HG03571 (cell line): ENCODE data around the gene FOXR1.

Experiments
- ATAC-seq: cut with Tn5 transposase; IDR thresholded peaks from one replicate; pipeline ENCODE4 v1.9.1; 2021; ENCODE audit not compliant: unreplicated experiment

FOXR1 gene, protein sequence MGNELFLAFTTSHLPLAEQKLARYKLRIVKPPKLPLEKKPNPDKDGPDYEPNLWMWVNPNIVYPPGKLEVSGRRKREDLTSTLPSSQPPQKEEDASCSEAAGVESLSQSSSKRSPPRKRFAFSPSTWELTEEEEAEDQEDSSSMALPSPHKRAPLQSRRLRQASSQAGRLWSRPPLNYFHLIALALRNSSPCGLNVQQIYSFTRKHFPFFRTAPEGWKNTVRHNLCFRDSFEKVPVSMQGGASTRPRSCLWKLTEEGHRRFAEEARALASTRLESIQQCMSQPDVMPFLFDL

DNA sequence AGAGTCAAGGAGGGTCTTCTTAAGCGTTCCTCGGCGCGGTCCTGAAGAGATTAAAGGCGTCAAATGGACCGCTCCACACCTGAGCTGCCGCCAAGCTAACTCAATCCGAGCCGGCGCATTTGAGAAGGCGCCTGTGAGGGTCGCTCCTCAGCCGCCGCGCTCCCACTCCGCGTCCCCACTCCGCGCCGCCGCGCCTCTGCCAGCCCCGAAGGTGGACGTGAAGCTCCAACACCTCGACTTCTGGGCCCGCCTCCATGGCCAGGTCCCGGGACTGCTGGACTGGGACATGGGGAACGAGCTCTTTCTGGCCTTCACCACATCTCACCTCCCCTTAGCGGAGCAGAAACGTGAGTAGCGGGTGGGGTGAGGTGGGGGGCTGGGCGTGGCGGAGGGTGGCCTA lies at the start of gene FOXR1:
Gene FOXR1 (plus strand): TSS at position 116 of the 400 bp plus-strand sequence. CDS start 171 bp downstream, at position 287.
- ATAC-seq = no peak

DNA sequence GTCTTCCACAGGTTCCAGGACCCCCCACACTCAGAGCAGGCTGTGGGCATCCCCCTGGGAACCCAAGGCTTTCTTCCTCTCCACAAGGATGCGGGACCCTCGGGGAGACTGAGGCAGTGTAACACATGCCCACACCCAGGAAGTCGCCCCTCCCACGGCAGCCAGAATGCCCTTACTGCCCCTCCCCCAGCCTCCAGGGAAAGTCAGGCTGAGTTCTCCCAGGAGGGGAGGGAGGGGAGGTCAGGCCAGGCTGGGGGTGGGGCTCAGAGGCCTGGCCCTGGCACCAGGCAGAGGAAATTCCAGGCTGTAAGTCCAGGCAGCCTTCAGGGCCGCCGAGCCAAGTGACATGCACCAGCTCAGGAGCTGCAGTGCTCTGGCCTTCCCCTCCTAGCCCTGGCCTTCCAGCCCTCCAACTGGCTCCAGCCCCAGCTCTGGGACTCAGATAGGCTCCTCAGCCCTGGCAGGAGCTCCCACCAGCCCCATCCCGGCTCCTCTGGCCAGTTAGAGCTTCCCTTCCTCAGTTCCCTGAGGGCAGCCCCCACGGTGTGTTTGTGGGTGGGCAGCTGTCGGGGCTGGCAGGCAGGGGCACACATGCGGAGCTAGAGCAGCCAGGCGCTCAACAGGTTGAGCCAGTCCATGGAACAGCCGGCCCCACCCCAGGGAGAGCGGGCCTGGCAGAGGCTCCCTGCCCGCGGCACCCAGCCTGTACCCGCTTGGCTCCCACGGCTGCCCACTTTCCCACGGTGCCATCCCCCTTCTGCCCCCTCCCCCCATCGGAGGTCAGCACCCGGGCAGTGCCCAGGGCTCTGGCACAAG lies 49.4 kb upstream of the FOXR1 start:
- no peak for ATAC-seq

DNA sequence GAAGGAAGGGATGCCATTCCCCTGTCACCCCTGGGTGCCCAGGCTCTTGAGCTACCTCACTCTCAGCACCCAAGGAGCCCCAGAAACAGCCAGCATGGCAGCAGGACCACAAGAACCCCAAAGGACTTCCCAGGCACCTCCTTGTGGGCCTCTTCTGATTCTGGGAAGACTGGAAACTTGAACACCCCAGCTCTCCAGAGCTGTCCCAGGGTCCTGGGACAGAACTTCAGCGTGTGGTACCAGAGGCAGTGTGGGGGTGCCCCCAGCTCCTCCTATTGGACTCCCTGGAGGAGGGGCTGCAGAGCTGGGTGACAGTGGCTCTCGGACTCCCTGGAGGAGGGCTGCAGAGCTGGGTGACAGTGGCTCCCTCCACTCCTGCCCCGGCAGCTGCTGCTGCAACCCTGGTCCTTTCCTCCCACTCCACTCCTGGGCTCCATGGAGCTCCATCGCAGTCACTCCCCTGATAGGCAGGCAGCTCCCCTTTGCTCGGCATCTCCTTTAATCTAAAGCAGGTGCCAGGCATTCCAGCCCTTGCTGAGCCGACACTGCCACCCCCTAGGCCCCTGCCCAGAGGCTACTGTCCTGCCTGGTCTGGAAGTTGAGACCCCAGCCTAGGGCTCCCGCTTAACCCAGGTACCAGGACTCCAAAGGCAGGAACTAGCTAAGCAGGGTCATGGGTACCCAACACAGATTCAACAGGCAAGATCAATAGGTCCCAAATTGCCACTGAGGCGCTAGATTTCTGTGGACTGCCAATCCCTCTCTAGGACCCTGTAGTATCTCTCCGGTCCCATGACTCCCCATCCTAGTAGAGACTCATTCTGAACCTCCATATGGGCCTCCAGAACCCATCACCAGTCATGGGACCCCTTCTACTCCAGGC lies 48.6 kb upstream of the FOXR1 start:
- ATAC-seq = no peak

DNA sequence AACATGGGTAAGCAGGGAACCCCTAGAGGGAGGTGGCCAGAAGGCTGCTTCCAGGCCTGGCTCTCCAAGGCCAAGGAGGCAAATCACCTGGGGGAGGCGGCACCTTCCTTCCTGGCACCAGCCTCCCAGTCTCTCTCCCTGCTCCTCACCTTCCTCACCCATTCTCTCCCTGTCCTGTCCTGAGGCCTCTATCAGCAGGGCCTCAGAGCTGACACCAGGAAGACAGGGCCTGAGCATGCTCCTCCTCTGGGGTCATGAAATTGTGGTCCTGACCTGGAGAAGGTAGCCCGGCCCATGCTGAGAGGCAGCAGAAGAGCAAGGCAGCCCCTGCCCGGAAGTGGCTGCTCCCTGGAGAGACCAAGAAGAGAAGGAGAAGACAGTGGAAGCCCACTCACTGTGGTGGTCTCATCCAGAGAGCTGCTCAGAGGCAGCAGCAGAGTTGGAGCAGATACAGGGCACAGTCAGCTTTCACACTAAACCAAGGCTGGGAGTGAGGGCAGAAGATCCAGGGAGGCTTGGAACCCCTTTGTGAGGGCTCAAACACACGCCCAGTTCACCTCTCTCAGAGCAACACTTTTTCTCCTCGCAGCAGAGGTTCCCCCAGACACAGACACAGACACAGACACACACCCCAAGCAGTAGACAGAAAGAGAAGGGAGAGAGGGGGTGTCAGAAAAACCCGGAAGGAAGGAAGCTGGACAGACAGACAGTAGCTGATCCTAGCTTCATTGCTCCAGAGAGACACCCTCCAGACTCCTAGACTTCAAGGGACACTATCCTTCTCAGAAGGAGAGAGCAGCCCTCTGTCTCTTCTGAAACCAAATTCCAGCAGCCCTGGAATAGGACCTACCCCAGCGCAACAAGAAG lies 47.6 kb upstream of the FOXR1 start:
- ATAC-seq = no peak

DNA sequence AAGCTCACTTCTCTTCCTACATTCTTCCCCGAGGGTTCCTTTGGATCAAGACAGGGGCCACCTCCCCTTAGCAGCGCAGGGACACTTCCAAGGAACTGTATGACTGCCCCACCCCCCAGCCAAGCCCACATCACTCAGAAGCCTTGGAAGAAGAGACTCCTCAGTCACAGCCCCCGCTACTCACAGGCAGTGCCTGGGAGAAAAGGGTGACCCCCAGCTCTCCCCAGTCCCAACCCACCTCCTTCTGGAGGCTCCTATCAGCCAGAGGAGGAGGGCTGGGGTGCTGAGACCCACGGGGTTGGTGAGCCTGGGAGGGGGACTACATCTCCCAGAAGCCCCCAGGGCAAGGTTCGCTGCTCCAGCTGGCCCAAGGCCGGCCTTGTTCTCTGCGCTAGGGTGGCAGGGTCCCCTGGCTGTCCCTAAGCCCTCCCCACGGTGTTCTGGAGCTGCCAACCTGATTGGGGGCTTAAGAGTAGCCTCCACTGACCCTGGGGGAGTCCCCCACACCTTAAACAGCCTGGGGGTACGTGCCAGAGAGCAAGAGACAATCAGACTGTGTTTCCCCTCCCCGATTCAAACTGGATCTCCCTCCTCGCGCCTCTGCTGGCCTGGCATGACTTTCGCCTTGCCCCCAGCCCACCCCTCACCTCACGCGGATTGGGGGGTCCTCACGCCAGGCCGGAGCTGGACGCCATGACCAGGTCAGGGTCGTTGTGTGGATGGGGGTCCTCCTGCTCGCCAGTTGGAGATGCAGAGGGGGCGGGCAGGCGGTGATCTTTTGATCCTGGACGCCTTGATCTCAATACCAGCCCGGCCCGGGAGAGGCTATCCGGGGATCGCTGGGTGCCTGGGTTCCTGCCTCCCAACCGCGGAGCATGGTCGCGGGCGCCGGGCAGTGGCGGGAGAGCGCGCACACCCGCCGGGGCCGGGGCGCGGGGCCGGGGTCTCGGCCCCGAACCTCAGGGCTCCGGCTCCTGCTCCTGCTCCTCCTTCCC lies 46.7 kb upstream of the FOXR1 start:
- no peak for ATAC-seq

DNA sequence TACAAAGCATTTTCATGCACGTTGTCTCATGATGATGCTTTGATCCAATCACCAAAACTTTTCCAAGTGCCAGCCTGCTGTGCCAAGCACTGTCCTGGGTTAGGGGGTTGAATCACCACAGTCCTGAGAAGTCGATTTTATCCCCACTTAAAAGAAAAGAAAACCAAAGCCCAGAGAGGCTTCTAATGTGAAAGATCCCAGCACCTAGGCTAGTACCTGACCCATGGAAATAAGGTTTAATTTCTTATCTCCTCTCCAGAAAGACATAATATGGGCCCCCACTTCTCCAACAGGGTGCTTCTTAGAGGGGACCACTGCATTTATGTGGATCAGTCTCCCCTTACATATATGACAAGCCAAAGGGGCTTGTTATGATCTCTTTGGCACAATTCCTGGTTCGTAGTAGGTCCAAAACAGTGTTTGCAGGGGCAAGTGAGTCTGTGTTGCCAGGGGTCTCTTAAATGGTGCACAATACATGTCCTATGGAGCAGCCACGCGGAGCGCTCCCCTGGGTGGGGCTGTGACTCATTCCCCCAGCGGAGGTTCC lies 43.9 kb upstream of the FOXR1 start:
- no peak for ATAC-seq

DNA sequence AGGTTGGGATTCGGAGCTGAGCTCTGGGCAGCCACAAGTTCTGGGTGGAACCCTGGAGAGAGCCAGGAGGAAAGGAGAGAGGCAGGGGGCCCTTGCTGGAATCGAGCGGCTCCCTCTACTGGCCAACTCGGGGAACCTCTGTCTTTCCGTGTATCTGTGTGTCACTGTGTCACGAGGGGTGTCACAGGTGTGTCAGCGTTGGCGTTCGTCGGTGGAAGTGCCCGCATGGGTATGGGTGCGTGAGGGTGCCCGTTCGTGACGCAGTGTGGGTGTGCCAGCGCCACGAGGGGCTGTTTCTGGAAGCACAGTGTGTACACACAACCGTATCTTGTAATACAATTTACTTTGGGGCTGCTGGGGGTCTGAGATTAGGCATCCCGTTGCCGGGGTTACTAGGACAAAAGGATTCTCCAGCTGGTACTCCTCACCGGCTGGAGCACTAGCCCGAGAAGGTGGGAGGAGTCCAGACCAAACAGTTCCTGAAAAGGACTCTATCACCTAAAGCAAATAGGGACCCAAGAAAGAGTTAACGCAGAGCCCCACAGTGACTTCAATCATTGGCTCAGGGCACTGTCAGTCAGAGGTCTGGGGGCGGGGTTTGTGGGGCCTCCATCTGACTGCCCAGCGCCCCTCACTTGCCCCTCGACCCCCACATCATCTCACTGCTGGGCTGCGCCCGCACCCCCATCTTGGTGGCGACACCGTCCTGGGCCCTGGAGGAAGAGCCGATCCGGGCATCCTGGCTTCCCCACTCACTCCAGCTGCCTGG lies 43.3 kb upstream of the FOXR1 start:
- peak; percentile 37 for ATAC-seq

DNA sequence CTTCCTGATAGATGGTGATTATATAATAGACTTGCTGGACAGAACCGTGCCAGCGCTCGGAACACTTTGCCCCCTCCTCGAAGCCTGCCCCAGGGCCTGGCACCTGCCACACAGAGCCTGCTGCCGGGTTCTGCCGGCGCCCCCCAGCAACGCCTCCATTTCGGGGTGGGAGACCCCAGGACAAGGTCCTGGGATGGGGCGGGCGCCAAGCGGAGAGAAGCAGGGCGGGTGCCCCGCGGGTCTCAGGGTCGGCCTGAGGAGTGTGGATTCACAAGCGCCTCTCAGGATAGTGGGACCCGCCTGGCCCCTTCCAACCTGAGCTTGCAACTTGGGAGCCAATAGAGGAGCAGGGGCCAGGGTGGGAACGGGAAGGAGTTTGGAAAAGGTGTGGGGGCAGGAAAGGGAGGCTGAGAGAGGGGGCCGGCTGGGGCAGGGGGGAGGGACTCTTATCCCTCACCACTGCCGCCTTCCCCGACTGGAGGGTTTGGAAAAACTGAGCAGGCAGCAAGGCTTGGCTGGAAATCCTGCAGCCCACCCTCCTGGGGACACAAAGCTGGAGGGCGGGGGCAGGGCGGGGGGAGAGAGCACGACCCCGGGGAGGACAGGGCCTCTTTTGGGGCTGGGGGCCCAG lies 42.6 kb upstream of the FOXR1 start:
- no peak for ATAC-seq

DNA sequence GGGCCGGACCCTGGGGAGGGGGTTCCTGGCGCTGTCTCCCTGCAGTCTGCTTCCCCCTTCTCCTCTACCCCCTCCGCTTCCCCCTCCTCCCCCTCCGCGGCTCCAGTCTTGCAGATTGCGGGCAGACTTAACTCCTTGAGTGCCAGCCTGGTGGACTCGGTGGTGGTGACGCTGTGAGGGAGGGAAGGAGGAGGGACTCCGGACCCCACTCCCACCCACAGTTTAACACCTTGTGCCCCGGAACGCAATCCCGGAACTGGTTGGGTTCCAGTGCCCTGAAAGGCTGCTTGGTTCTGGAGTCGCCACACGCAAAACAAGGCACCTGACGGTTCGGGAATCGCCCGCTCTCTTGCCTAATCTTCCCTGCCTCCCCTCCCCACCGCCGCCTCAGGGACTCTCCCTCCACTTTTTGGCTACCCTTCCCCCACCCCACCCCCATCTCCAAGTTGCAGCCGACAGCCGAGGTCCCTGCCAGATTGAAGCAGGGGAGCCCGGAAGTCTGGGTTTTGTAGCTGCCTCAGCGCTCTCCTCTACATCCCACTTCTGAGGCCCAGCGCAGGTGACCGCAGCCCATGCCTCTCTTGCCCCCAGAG lies 42.0 kb upstream of the FOXR1 start:
- no peak for ATAC-seq

DNA sequence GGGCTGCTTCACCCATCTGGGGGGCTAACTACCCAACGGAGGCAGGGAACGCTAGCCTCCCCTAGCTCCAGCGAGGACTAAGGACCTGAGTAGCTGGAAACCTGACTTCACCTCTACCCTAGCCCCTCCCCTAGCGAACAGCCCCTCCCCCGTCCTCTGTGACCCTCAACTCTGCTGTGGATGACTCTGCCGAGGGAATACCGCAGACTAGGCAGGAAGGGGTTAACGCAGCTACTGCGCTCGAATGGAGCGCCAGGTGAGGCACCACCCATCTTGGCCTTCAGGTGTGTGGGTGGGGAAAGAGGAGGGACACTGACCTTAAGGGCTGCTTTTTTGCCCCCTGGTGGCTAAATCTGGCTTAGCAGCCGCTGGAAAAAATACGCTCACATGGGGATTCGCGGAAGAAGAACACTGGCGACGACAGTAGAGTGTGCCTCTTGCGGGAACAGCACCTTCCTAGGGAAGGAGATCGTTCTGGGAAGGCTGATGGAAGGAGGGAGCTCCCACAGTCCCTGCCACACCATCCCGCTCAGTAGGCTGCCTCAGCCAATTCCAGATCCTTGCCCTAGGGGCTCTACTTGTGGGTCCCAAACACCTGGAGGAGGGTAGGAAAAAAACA lies 41.4 kb upstream of the FOXR1 start:
- no peak for ATAC-seq

DNA sequence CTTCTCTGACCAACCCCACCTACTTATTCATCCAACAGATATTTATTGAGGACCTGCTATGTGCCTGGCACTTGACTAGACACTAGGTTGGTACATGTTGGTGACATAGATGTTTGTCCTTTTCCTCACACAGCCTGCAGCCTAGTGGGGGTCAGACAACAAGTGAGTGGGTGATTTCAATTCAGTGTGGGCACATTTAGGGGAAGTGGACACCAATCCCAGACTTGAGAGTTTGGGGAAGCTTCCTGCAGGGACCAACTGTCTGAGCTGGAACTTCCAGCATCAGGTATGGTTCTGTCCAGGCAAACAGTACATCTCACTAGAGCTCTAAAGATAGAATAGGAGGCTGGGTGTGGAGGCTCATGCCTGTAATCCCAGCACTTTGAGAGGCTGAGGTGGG lies 40.0 kb upstream of the FOXR1 start:
- no peak for ATAC-seq

DNA sequence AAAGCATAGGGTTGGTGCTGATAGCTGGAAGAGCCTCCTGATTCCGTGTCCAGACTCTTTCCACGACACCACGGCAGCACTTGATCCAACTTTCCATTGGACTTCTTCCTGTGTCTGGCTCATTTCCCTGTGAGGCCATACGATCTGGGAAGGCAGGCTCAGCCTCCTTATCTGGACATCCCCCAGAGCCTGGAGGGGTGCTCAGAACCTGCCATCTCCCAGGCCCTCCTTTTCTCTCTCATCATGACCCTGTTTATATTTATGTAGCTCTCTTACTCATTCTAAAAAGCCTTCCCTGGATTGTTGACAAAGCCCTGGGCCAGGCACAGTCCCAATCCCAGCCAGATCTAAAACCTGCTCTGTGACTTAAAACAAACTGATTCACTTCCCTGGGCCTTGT lies 38.1 kb upstream of the FOXR1 start:
- no peak for ATAC-seq

DNA sequence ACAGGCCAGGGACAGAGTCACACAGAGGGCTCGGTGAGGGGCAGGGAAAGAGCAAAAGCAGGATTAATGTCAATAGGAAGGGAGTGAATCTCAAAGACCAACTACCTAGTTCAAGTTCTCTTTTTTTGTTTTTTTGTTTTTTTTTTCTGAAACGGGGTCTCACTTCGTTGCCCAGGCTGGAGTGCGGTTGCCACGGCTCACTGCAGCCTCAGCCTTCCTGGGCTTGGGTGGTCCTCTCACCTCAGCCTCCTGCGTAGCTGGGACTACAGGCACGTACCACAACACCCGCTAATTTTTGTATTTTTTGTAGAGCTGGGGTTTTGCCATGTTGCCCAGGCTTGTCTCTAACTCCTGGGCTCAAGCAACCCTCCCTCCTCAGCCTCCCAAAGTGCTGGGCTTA lies 36.2 kb upstream of the FOXR1 start:
- ATAC-seq = no peak

DNA sequence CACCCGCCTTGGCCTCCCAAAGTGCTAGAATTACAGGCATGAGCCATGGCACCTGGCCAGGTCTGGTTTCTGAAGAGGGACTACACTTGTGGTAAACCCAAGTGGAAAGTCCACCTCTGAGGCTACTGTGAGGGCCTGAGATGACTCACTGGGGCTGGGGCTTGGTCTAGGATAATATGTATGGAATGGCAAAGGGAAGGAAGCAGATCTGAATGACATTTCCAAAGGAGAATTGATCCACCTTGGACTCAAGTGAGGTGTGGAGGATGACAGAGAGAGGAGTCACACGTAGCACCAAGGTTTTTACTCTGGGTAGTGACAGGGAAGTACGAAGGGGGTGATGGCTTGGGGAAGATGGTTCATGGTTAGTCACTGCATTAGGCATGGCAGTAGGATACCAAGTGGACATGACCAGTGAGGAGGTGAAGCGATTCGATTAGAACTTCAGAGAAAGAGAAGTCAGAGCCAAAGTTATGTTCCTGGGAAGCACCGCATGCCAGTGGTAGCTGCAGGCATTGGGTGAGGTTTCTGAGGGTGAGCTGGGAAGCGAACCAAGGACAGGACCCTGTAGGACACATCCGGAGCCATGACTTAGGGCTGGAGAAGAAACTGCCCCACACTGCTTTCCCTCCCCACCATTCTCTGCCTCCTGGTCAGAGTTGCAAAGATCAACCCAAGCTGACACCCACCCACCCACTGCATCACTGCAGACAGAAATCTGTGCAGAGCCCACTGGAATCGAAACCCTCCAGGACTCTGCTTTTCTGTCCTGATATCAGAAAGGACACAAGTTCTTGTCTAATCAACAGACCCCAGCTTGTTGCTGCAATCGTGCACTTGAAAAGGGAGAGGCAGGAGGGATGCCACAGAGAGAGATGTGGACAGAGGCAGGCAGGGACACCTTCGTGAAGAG lies 32.8 kb upstream of the FOXR1 start:
- ATAC-seq = no peak

DNA sequence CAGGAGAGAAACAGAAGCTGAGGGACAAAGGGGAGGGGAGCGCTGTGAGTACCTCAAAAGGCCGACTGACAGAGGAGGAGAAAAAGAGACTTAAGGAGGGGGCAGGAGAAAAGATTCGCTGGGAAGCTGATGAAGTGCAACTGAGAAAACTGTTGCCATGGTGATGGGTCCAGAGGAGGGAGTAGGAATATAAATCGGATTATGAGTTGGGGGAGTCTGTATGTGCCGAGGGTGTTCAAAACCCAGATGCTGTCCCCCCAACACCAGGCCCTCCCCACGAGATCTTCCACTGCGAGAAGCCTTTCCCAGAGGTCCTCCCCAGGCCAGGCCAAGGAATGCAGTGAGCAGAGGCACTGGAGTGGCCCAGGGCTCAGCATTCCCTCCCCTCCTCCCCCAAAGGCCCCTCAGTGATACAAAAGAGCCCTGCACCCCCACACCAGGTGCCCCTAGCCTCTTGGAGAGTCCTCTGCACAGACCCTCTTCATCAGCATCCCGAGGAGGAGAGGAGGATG lies 32.1 kb upstream of the FOXR1 start:
- ATAC-seq = no peak
